ENCODE results near the gene HCST. TPM values are rescaled to one million over a fixed set of nuclear protein-coding genes. Genes with fewer than 3 reads are reported as not detected.

Gene HCST
- total and polyA plus RNA-seq, 2 of the 13 experiments (the other 11 are each of a cell fraction or from before 2014, with no cell fraction given), result 0.24 to 1.2 TPM

GRCh38 chr19:35879770-35880317 lies 22.5 kb upstream of the HCST start (continued):
- TF ChIP-seq, protein P1, sequence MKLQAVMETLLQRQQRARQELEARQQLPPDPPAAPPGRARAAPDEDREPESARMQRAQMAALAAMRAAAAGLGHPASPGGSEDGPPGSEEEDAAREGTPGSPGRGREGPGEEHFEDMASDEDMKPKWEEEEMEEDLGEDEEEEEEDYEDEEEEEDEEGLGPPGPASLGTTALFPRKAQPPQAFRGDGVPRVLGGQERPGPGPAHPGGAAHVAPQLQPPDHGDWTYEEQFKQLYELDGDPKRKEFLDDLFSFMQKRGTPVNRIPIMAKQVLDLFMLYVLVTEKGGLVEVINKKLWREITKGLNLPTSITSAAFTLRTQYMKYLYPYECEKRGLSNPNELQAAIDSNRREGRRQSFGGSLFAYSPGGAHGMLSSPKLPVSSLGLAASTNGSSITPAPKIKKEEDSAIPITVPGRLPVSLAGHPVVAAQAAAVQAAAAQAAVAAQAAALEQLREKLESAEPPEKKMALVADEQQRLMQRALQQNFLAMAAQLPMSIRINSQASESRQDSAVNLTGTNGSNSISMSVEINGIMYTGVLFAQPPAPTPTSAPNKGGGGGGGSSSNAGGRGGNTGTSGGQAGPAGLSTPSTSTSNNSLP (IDR thresholded peaks at IDR 0.05; ENCODE audit: low read depth, low read length), result no peak
- TF ChIP-seq KDM4B (CRISPR knock-in tag; IDR thresholded peaks at IDR 0.05) (peak; percentile 93), SMC3 (IDR thresholded peaks at IDR 0.05; ENCODE audit: low read length) (no peak), ARHGAP35 (CRISPR knock-in tag; IDR thresholded peaks at IDR 0.05; ENCODE audit: borderline replicate concordance) (peak; percentile 86), ZNF121 (CRISPR knock-in tag; IDR thresholded peaks at IDR 0.05) (no peak), ZNF101 (CRISPR knock-in tag; IDR thresholded peaks at IDR 0.05; ENCODE audit: borderline replicate concordance, low read depth) (no peak), GATAD2A (CRISPR knock-in tag; IDR thresholded peaks at IDR 0.05) (peak; percentile 56; the same call in 1 of the 2 replicates), NFKB2 (CRISPR knock-in tag; IDR thresholded peaks at IDR 0.05; ENCODE audit: borderline replicate concordance) (peak; percentile 98; the same call in 1 of the 2 replicates), ZNF253 (CRISPR knock-in tag; IDR thresholded peaks at IDR 0.05; ENCODE audit: borderline replicate concordance) (peak; percentile 46; the same call in 1 of the 2 replicates), ZBTB10 (CRISPR knock-in tag; IDR thresholded peaks at IDR 0.05; ENCODE audit: borderline replicate concordance) (peak; percentile 89), ZFP41 (CRISPR knock-in tag; IDR thresholded peaks at IDR 0.05; ENCODE audit: borderline replicate concordance) (no peak), IRF9 (CRISPR knock-in tag; IDR thresholded peaks at IDR 0.05; ENCODE audit: borderline replicate concordance) (0 out of 2 replicates have a peak, but pooled peaks have one; percentile 63), ATF1 (CRISPR knock-in tag; IDR thresholded peaks at IDR 0.05) (0 out of 2 replicates have a peak, but pooled peaks have one; percentile 13), ADNP (CRISPR knock-in tag; IDR thresholded peaks at IDR 0.05) (no peak), IRF2 (CRISPR knock-in tag; IDR thresholded peaks at IDR 0.05) (peak; percentile 54), ZNF569 (CRISPR knock-in tag; IDR thresholded peaks at IDR 0.05; ENCODE audit: borderline replicate concordance) (no peak), PRMT3 (CRISPR knock-in tag; IDR thresholded peaks at IDR 0.05; ENCODE audit: borderline replicate concordance, low read depth) (peak; percentile 77; the same call in 1 of the 2 replicates), ATAD3A (CRISPR knock-in tag; IDR thresholded peaks at IDR 0.05) (peak; percentile 87; the same call in 1 of the 2 replicates), THYN1 (CRISPR knock-in tag; IDR thresholded peaks at IDR 0.05; ENCODE audit: borderline replicate concordance, low read depth) (no peak), FOXA1 (IDR thresholded peaks at IDR 0.05) (no peak), FOXA1 (CRISPR knock-in tag; IDR thresholded peaks at IDR 0.05) (no peak), SNAI1 (CRISPR knock-in tag; IDR thresholded peaks at IDR 0.05; ENCODE audit: borderline replicate concordance) (peak; percentile 71; the same call in 1 of the 2 replicates), ZNF816 (CRISPR knock-in tag; IDR thresholded peaks at IDR 0.05; ENCODE audit: borderline replicate concordance) (peak; percentile 95), CEBPG (CRISPR knock-in tag; IDR thresholded peaks at IDR 0.05) (no peak), ZNF768 (CRISPR knock-in tag; IDR thresholded peaks at IDR 0.05) (peak; percentile 71; the same call in 1 of the 2 replicates), POGZ (CRISPR knock-in tag; IDR thresholded peaks at IDR 0.05) (no peak), RARG (CRISPR knock-in tag; IDR thresholded peaks at IDR 0.05; ENCODE audit: low read depth) (0 out of 2 replicates have a peak, but pooled peaks have one; percentile 62)
